K562 (cell line): ENCODE data around the gene CCP110. TPM values are rescaled to one million over a fixed set of nuclear protein-coding genes. Genes with fewer than 3 reads are reported as not detected.
A peak's percentile ranks its signal among the peaks of the same experiment; 100 is the strongest.

Experiments
- ADNP ChIP-seq: fragments of 200-800 bp; sonication (Bioruptor generic); IDR thresholded peaks from 2 replicates; pipeline ENCODE4 v1.6.1; 2016; ENCODE audit warnings: missing genetic modification characterization, missing compliant biosample characterization
- BRD9 ChIP-seq: fragments of 450-650 bp; IDR thresholded peaks from 2 replicates; pipeline ENCODE4 v1.6.1; 2018; ENCODE audit warnings: low read depth; ENCODE audit not compliant: partially characterized antibody
- CBX1 ChIP-seq: sonication (generic); IDR thresholded peaks from 2 replicates; pipeline ENCODE4 v1.6.1; 2016; ENCODE audit warnings: antibody characterized with exemption, low read depth, mild to moderate bottlenecking
- CHAMP1 ChIP-seq: fragments of 450-650 bp; IDR thresholded peaks from 2 replicates; pipeline ENCODE4 v1.6.1; 2016; ENCODE audit warnings: mild to moderate bottlenecking
- CHD4 ChIP-seq: fragments of 200-600 bp; sonication (generic); IDR thresholded peaks from 3 replicates; pipeline ENCODE4 v1.6.1; 2012; ENCODE audit warnings: low read depth, mild to moderate bottlenecking, mixed read lengths, low read length, inconsistent platforms; ENCODE audit not compliant: insufficient read depth, insufficient replicate concordance, poor library complexity, severe bottlenecking
- CREM ChIP-seq: IDR thresholded peaks from 2 replicates; pipeline ENCODE4 v1.6.1; 2014; ENCODE audit warnings: antibody characterized with exemption, low read depth
- DPF2 ChIP-seq: fragments of 450-650 bp; IDR thresholded peaks from 2 replicates; pipeline ENCODE4 v1.6.1; 2016
- EHMT2 ChIP-seq: fragments of 450-650 bp; IDR thresholded peaks from 2 replicates; pipeline ENCODE4 v1.6.1; 2018; ENCODE audit warnings: antibody characterized with exemption
- FOXK2 ChIP-seq, 2 experiments: fragments of 450-650 bp; IDR thresholded peaks in 1 of 2; conservative IDR thresholded peaks in 1 of 2; 2 replicates each; pipeline ENCODE4 v1.6.1; 2016; ENCODE audit warnings: low read depth in 2 of 2, mild to moderate bottlenecking in 1 of 2
- KDM1A ChIP-seq, 2 experiments: fragments of 450-650 bp; IDR thresholded peaks; 2 replicates each; pipeline ENCODE4 v1.6.1; 2016; ENCODE audit warnings: mild to moderate bottlenecking in 2 of 2
- NKRF ChIP-seq: fragments of 450-650 bp; IDR thresholded peaks from 2 replicates; pipeline ENCODE4 v1.6.1; 2016; ENCODE audit warnings: borderline replicate concordance
- PBX2 ChIP-seq, 2 experiments: IDR thresholded peaks in 1 of 2; conservative IDR thresholded peaks in 1 of 2; 2 replicates each; pipeline ENCODE4 v1.6.1; 2016; ENCODE audit warnings: low read depth in 2 of 2, mild to moderate bottlenecking in 1 of 2, missing compliant biosample characterization in 1 of 2, missing genetic modification characterization in 1 of 2, moderate library complexity in 1 of 2
- POLR2B ChIP-seq: fragments of 450-650 bp; IDR thresholded peaks from 2 replicates; pipeline ENCODE4 v1.6.1; 2018; ENCODE audit warnings: low read depth; ENCODE audit not compliant: partially characterized antibody
- PREB ChIP-seq: sonication (generic); formaldehyde crosslinking; IDR thresholded peaks from 2 replicates; pipeline ENCODE4 v1.8.1; 2023; ENCODE audit warnings: mild to moderate bottlenecking, missing genetic modification reagents
- SP1 ChIP-seq: sonication (generic); formaldehyde crosslinking; IDR thresholded peaks from 2 replicates; pipeline ENCODE4 v1.8.1; 2022; ENCODE audit warnings: mild to moderate bottlenecking, missing genetic modification reagents
- ZBTB7A ChIP-seq: IDR thresholded peaks from 2 replicates; pipeline ENCODE4 v1.6.1; 2011; ENCODE audit warnings: low read depth, mild to moderate bottlenecking, low read length, moderate library complexity, borderline replicate concordance; ENCODE audit not compliant: control insufficient read depth
- ZNF24 ChIP-seq: fragments of 450-650 bp; IDR thresholded peaks from 2 replicates; pipeline ENCODE4 v1.6.1; 2016
- polyA plus RNA-seq, 8 experiments: library from polyadenylated mRNA; depleted of rRNA in 4 of 8; stranded (reverse) in 5 of 8; unstranded in 3 of 8; fragments of >200 nt; fragmentation: Nextera tagmentation in 2 of 8; fragmentation: Illumina TruSeq in 1 of 8; extraction: Ambion mirVana in 2 of 8; extraction: Trizol in 1 of 8; gene quantifications; 2 replicates each; pipeline versions ENCODE4 v1.2.1 to v1.2.3, GENCODE V29; 2011 to 2014; ENCODE audit warnings: inconsistent platforms in 1 of 8, missing spikeins in 1 of 8
- total RNA-seq, 7 experiments: library from RNA; depleted of rRNA in 6 of 7; stranded (reverse); fragments of >200 nt in 6 of 7; fragmentation: Illumina TruSeq in 2 of 7; extraction: Trizol in 2 of 7; gene quantifications; 2 replicates each; pipeline versions ENCODE4 v1.2.1 to v1.2.3, GENCODE V29; 2011 to 2021; ENCODE audit warnings: low replicate concordance in 1 of 7

Gene CCP110
- total and polyA plus RNA-seq, 9 of the 15 experiments (the other 6 are each of a cell fraction or from before 2014, with no cell fraction given) = 3.5 to 16.1 (median 12.1) TPM

GRCh38 chr16:19555938-19556771 is 32.4 kb downstream of the CCP110 start (continued):
- peak; percentile 37; the same call in 1 of the 2 replicates for TF ChIP-seq NKRF
- peak; percentile 29 to 35; a peak in 2 of 4 replicates for TF ChIP-seq FOXK2 (conservative IDR thresholded peaks at IDR 0.05 in 1 of 2, IDR thresholded peaks at IDR 0.05 in 1 of 2; ENCODE audit: low read depth in 2 of 2)
- peak; percentile 28; the same call in 1 of the 2 replicates for TF ChIP-seq ZNF24
- TF ChIP-seq CHAMP1 = 0 out of 2 replicates have a peak, but pooled peaks have one; percentile 9
- TF ChIP-seq ZBTB7A = 0 out of 2 replicates have a peak, but pooled peaks have one; percentile 23
- TF ChIP-seq CHD4 = peak; percentile 59
- peak; percentile 52 to 72; a peak in 3 of 4 replicates for TF ChIP-seq KDM1A (IDR thresholded peaks at IDR 0.05)
- 0 out of 2 replicates have a peak, but pooled peaks have one; percentile 50 for TF ChIP-seq DPF2
- TF ChIP-seq ADNP (tag) = peak; percentile 87
- peak; percentile 38 for TF ChIP-seq POLR2B
- TF ChIP-seq BRD9 = peak; percentile 50
- peak; percentile 73; the same call in 1 of the 2 replicates for TF ChIP-seq CBX1
- TF ChIP-seq EHMT2 = peak; percentile 40; the same call in 1 of the 2 replicates
- 0 out of 2 replicates have a peak, but pooled peaks have one; percentile 21 for TF ChIP-seq CREM
- no peak for TF ChIP-seq PBX2 (CRISPR knock-in tag; IDR thresholded peaks at IDR 0.05; ENCODE audit: low read depth)
- TF ChIP-seq PBX2 (tag; conservative IDR thresholded peaks at IDR 0.05; ENCODE audit: low read depth) = 0 out of 2 replicates have a peak, but pooled peaks have one; percentile 42
- peak; percentile 49; the same call in 1 of the 2 replicates for TF ChIP-seq SP1 (CRISPR knock-in tag)
- TF ChIP-seq PREB (CRISPR knock-in tag) = peak; percentile 76; the same call in 1 of the 2 replicates
